ENCODE measurements around the gene PARD3. TPM values are rescaled to one million over a fixed set of nuclear protein-coding genes. Genes with fewer than 3 reads are reported as not detected.

PARD3 gene
- total RNA-seq, 2 donors from 2014 or later, result 36.1 to 48.5 TPM

- Histone ChIP-seq H3K9me3 (no peaks in the 10 kb centered on the region), H3K4me3 (no peak overlapping the region), H3K36me3 (replicated peaks in 1 of 2; ENCODE audit: insufficient read depth in 1 of 2, low read depth in 2 of 2) (no peaks in the 10 kb centered on the region), H3K4me1 (no peaks in the 10 kb centered on the region), H3K27ac (no peak overlapping the region), H3K27me3 (no peaks in the 10 kb centered on the region)
- DNase-seq (no peak), ATAC-seq (no peak)
- TF ChIP-seq CTCF (IDR thresholded peaks at IDR 0.05), result no peak
- no peak for TF ChIP-seq POLR2A (IDR thresholded peaks at IDR 0.05)
- 46 to 47% methylated on average over 3 of the region's 3 CpGs for WGBS, 2 donors
- intact Hi-C loops (cut with DNase I), result no loop called here
Measured at GRCh38 chr10:34164029-34164428, 651.1 kb downstream of the PARD3 start.

GRCh38 chr10:34163075-34163905 lies 651.8 kb downstream of the PARD3 start:
- TF ChIP-seq POLR2A (IDR thresholded peaks at IDR 0.05) (no peak), CTCF (IDR thresholded peaks at IDR 0.05) (no peak)

GRCh38 chr10:34161777-34162370 lies 653.2 kb downstream of the PARD3 start:
- Histone ChIP-seq H3K36me3 (replicated peaks in 1 of 2; ENCODE audit: insufficient read depth in 1 of 2, low read depth in 2 of 2) (no peaks in the 10 kb centered on the region), H3K27me3 (no peaks in the 10 kb centered on the region), H3K27ac (no peak overlapping the region), H3K9me3 (no peaks in the 10 kb centered on the region), H3K4me3 (no peak overlapping the region), H3K4me1 (no peaks in the 10 kb centered on the region)
- WGBS, 2 donors, result 83 to 97% methylated on average over 7 of the region's 7 CpGs
- no peak for ATAC-seq
- TF ChIP-seq CTCF (IDR thresholded peaks at IDR 0.05) (no peak), POLR2A (IDR thresholded peaks at IDR 0.05) (no peak)
- intact Hi-C loops (cut with DNase I), result no loop called here
- DNase-seq, result no peak

More at GRCh38 chr10:34163075-34163905, 651.8 kb downstream of the PARD3 start:
- DNase-seq (no peak), ATAC-seq (no peak)
- intact Hi-C loops (cut with DNase I), result no loop called here
- no peak overlapping the region for H3K4me3 ChIP-seq
- H3K4me1 ChIP-seq, result no peaks in the 10 kb centered on the region
- H3K9me3 ChIP-seq, result no peaks in the 10 kb centered on the region
- no peak overlapping the region for H3K27ac ChIP-seq
- no peaks in the 10 kb centered on the region for H3K27me3 ChIP-seq
- 74 to 93% methylated on average over 11 of the region's 11 CpGs for WGBS, 2 donors
- no peaks in the 10 kb centered on the region for H3K36me3 ChIP-seq (replicated peaks in 1 of 2; ENCODE audit: insufficient read depth in 1 of 2, low read depth in 2 of 2)

- Histone ChIP-seq H3K27me3 (no peaks in the 10 kb centered on the region), H3K27ac (no peak overlapping the region), H3K4me1 (no peaks in the 10 kb centered on the region), H3K9me3 (no peaks in the 10 kb centered on the region), H3K36me3 (replicated peaks in 1 of 2; ENCODE audit: insufficient read depth in 1 of 2, low read depth in 2 of 2) (no peaks in the 10 kb centered on the region), H3K4me3 (no peak overlapping the region)
- WGBS, 2 donors, result 97 to 98% methylated on average over 3 of the region's 3 CpGs
- intact Hi-C loops (cut with DNase I), result no loop called here
- no peak for TF ChIP-seq POLR2A (IDR thresholded peaks at IDR 0.05)
- no peak for TF ChIP-seq CTCF (IDR thresholded peaks at IDR 0.05)
- DNase-seq (no peak), ATAC-seq (no peak)
Measured at GRCh38 chr10:34160595-34160994, 654.5 kb downstream of the PARD3 start.
